Nephron progenitor cell (in vitro differentiated cells): ENCODE data around the gene CEP85.

Experiments used
- DNase-seq: peaks from one replicate; pipeline ENCODE4 v3.0.0; 2021
- H3K27ac Mint-ChIP-seq: 2 replicates; pipeline ENCODE4 v1.8.0; 2021; ENCODE audit warnings: mild to moderate bottlenecking, moderate library complexity, mixed read lengths
- H3K27me3 Mint-ChIP-seq: 2 replicates; pipeline ENCODE4 v1.8.0; 2021; ENCODE audit warnings: mild to moderate bottlenecking, low read depth, mixed read lengths; ENCODE audit not compliant: poor library complexity
- H3K36me3 Mint-ChIP-seq: 2 replicates; pipeline ENCODE4 v1.8.0; 2021; ENCODE audit warnings: low read depth, mixed read lengths
- H3K4me1 Mint-ChIP-seq: 2 replicates; pipeline ENCODE4 v1.8.0; 2021; ENCODE audit warnings: mixed read lengths
- H3K4me3 Mint-ChIP-seq: 2 replicates; pipeline ENCODE4 v1.8.0; 2021; ENCODE audit warnings: mild to moderate bottlenecking, moderate library complexity, mixed read lengths
- H3K9me3 Mint-ChIP-seq: 2 replicates; pipeline ENCODE4 v1.8.0; 2021; ENCODE audit warnings: mild to moderate bottlenecking, moderate library complexity, mixed read lengths
- CTCF ChIP-seq: fragments of 200-600 bp; sonication (generic); IDR thresholded peaks from 2 replicates; pipeline ENCODE4 v1.5.0; 2021; ENCODE audit warnings: antibody characterized with exemption

Gene CEP85

GRCh38 chr1:26322042-26322331 is 88.0 kb downstream of the CEP85 start:
- H3K27ac Mint-ChIP-seq = no peak overlapping the region
- H3K27me3 Mint-ChIP-seq = no peaks in the 10 kb centered on the region
- H3K4me3 Mint-ChIP-seq = no peak overlapping the region
- no peaks in the 10 kb centered on the region for H3K36me3 Mint-ChIP-seq
- no peak for DNase-seq
- no peak for TF ChIP-seq CTCF
- H3K4me1 Mint-ChIP-seq = peaks cover 40% of the 10 kb centered on the region
- H3K9me3 Mint-ChIP-seq = no peaks in the 10 kb centered on the region

GRCh38 chr1:26323382-26323781 is 89.4 kb downstream of the CEP85 start:
- H3K36me3 Mint-ChIP-seq = no peaks in the 10 kb centered on the region
- H3K27ac Mint-ChIP-seq = no peak overlapping the region
- TF ChIP-seq CTCF = no peak
- no peak for DNase-seq
- H3K4me1 Mint-ChIP-seq = peaks cover 26% of the 10 kb centered on the region
- H3K27me3 Mint-ChIP-seq = no peaks in the 10 kb centered on the region
- H3K4me3 Mint-ChIP-seq = no peak overlapping the region
- no peaks in the 10 kb centered on the region for H3K9me3 Mint-ChIP-seq

GRCh38 chr1:26324550-26324949 is 90.5 kb downstream of the CEP85 start:
- H3K36me3 Mint-ChIP-seq = no peaks in the 10 kb centered on the region
- H3K27me3 Mint-ChIP-seq = no peaks in the 10 kb centered on the region
- H3K4me3 Mint-ChIP-seq = no peak overlapping the region
- TF ChIP-seq CTCF = no peak
- no peak for DNase-seq
- H3K27ac Mint-ChIP-seq = no peak overlapping the region
- peaks cover 15% of the 10 kb centered on the region for H3K4me1 Mint-ChIP-seq
- H3K9me3 Mint-ChIP-seq = no peaks in the 10 kb centered on the region

- H3K27ac Mint-ChIP-seq = no peak overlapping the region
Measured at GRCh38 chr1:26327956-26328362, 94.0 kb downstream of the CEP85 start.

More at GRCh38 chr1:26327956-26328362, 94.0 kb downstream of the CEP85 start:
- DNase-seq = no peak
- Mint-ChIP-seq H3K4me3 (no peak overlapping the region), H3K4me1 (no peaks in the 10 kb centered on the region), H3K9me3 (no peaks in the 10 kb centered on the region), H3K36me3 (no peaks in the 10 kb centered on the region), H3K27me3 (peaks cover 5% of the 10 kb centered on the region)
- TF ChIP-seq CTCF = no peak
